Testis (tissue), 3 donors: ENCODE measurements around the gene IFFO2. TPM values are rescaled to one million over a fixed set of nuclear protein-coding genes. Genes with fewer than 3 reads are reported as not detected.

Experiments
- DNase-seq: peaks from one replicate; pipeline ENCODE4 v3.0.0-alpha.2; 2019
- H3K27ac ChIP-seq, 2 donors: fragments of 200-600 bp; sonication (generic); one replicate each; pipeline ENCODE4 v1.5.1; 2019
- H3K27me3 ChIP-seq: fragments of 200-600 bp; sonication (generic); one replicate; pipeline ENCODE4 v1.5.1; 2019
- H3K36me3 ChIP-seq: fragments of 200-600 bp; sonication (generic); one replicate; pipeline ENCODE4 v1.5.1; 2017; ENCODE audit warnings: low read depth; ENCODE audit errors: missing control alignments
- H3K4me1 ChIP-seq: fragments of 200-600 bp; sonication (generic); one replicate; pipeline ENCODE4 v1.5.1; 2019
- H3K4me3 ChIP-seq, 2 donors: fragments of 200-600 bp; sonication (generic); one replicate each; pipeline ENCODE4 v1.5.1; 2017 to 2019
- H3K9me3 ChIP-seq: fragments of 200-600 bp; sonication (generic); one replicate; pipeline ENCODE4 v1.5.1; 2017
- CTCF ChIP-seq, 3 experiments: fragments of 450-650 bp in 2 of 3; fragments of 200-600 bp in 1 of 3; sonication (generic) in 1 of 3; IDR thresholded peaks; one replicate each; pipeline ENCODE4 v1.5.1; 2016 to 2019; ENCODE audit warnings: antibody characterized with exemption in 3 of 3, mild to moderate bottlenecking in 2 of 3, moderate library complexity in 1 of 3
- POLR2A ChIP-seq: fragments of 450-650 bp; IDR thresholded peaks from one replicate; pipeline ENCODE4 v1.6.1; 2017; ENCODE audit warnings: antibody characterized with exemption, mild to moderate bottlenecking, moderate library complexity
- WGBS, 2 donors: methylation state at CpG; one replicate each; pipeline ENCODE4 v1.1.5; 2018; 5-methylcytosine and 5-hydroxymethylcytosine counted together
- intact Hi-C: fragments of 100-400 bp; cut with DNase I; formaldehyde crosslinking; loops from one replicate; pipeline ENCODE4 v1.15.1; 2023; ENCODE audit warnings: low total_unique reads
- polyA plus RNA-seq: library from polyadenylated mRNA; stranded (reverse); fragments of 350-450 nt; fragmentation: Illumina TruSeq; extraction: RNeasy Lipid Tissue Mini Kit (QIAGEN cat#74804); gene quantifications from one replicate; pipeline ENCODE4 v1.2.3, GENCODE V29; 2014; ENCODE audit warnings: low read depth, low replicate concordance; ENCODE audit not compliant: insufficient read depth
- total RNA-seq, 2 donors: library from RNA; depleted of rRNA; stranded (reverse); fragments of >200 nt; gene quantifications; one replicate each; pipeline ENCODE4 v1.2.3, GENCODE V29; 2016

The IFFO2 gene
- total and polyA plus RNA-seq, 3 donors from 2014 or later: 5.0 to 8.5 (median 5.6) TPM

- TF ChIP-seq POLR2A (no peak), CTCF (IDR thresholded peaks at IDR 0.05) (no peak)
- Histone ChIP-seq H3K36me3 (no peaks in the 10 kb centered on the region), H3K27me3 (no peaks in the 10 kb centered on the region), H3K9me3 (no peaks in the 10 kb centered on the region), H3K4me1 (peaks cover 8% of the 10 kb centered on the region), H3K27ac (no peak overlapping the region), H3K4me3 (no peak overlapping the region)
- DNase-seq: no peak
- intact Hi-C loops: no loop called here
- 93 to 94% methylated on average over 4 of the region's 4 CpGs for WGBS, 2 donors
Measured at GRCh38 chr1:18960409-18960808, 3.9 kb upstream of the IFFO2 start.

DNA sequence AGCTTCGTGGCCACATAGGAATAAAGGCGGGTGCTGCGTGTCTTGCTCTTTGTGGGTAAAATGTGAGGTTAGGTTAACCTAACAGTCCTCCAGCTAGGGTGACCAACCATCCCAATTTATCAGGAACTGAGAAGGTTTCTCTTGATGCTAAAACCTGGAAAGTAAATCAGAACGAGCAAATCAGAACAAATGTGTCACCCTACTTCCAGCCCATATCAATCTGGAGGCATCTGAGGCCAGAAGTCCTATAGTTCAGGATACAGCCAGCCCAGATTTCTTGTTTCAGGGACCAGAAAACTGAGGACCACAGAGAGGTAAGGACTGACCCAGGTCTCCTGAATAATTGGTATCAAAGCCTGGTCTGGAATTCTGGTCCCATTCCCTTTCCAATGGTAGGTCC lies 3.1 kb upstream of the IFFO2 start:
- Histone ChIP-seq H3K4me1 (peaks cover 16% of the 10 kb centered on the region), H3K36me3 (no peaks in the 10 kb centered on the region), H3K27ac (no peak overlapping the region), H3K4me3 (no peak overlapping the region), H3K9me3 (no peaks in the 10 kb centered on the region), H3K27me3 (no peaks in the 10 kb centered on the region)
- 72 to 76% methylated on average over 4 of the region's 4 CpGs for WGBS, 2 donors
- intact Hi-C loops: no loop called here
- TF ChIP-seq POLR2A: no peak
- no peak for TF ChIP-seq CTCF (IDR thresholded peaks at IDR 0.05)
- DNase-seq: no peak

DNA sequence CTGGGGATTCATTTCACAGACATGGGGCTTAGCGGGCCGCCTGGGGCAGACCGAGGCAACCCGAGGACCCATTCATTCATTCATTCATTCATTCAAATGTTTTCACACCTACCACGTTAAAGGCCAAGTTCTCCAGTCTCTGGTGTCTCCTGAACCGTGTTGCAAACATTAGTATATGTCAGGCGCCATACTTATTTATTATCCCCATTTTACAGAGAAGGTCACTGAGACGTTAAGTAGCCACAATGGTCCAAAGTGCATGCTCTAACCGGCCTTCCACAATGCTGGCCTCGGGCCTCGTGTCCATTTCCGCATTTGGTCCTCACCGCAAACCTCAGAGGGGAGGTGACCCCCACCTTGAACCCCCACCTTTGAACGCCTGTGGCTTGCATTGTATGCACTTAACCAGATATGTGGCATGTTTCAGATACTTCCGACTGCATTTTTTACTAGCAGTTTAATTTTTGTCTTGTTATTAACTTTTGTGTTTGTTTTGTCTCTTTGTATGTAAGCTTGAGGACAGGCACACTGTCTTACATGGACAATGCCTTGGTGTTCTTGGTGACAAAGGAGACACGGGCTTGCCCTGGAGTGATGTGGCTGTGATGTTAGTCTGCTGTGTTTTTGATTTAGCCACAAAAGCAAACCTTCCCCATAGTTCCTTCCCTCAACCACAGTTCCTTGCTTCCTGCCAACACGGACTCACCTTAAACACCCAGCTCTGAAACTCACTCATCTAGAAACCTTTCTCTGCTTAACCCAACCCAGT lies 1.2 kb upstream of the IFFO2 start:
- no peak for DNase-seq
- WGBS, 2 donors: 45 to 62% methylated on average over 17 of the region's 17 CpGs
- Histone ChIP-seq H3K4me1 (peaks cover 21% of the 10 kb centered on the region), H3K9me3 (no peaks in the 10 kb centered on the region), H3K4me3 (peak overlapping the region in 1 of 2 donors; percentile 72), H3K27me3 (no peaks in the 10 kb centered on the region), H3K27ac (no peak overlapping the region), H3K36me3 (no peaks in the 10 kb centered on the region)
- TF ChIP-seq POLR2A: no peak
- intact Hi-C loops: no loop called here

GRCh38 chr1:18957136-18957521 lies 653 bp upstream of the IFFO2 start:
- no peaks in the 10 kb centered on the region for H3K36me3 ChIP-seq
- H3K9me3 ChIP-seq: no peaks in the 10 kb centered on the region
- H3K4me1 ChIP-seq: peaks cover 21% of the 10 kb centered on the region
- no peaks in the 10 kb centered on the region for H3K27me3 ChIP-seq
- peak overlapping the region; percentile 72 to 78 for H3K4me3 ChIP-seq
- DNase-seq: peak; percentile 23
- H3K27ac ChIP-seq: no peak overlapping the region
- WGBS, 2 donors: 6 to 14% methylated on average over 1 to 18 of the region's 27 CpGs
- TF ChIP-seq POLR2A (no peak), CTCF (IDR thresholded peaks at IDR 0.05) (no peak)
- intact Hi-C loops: no loop called here

GRCh38 chr1:18955441-18956192 lies 859 bp downstream of the IFFO2 start:
- intact Hi-C loops: no loop called here
- peak; percentile 42 for DNase-seq

More at GRCh38 chr1:18955441-18956192, 859 bp downstream of the IFFO2 start:
- Histone ChIP-seq H3K4me1 (peaks cover 25% of the 10 kb centered on the region), H3K27me3 (no peaks in the 10 kb centered on the region), H3K27ac (no peak overlapping the region), H3K36me3 (no peaks in the 10 kb centered on the region), H3K9me3 (no peaks in the 10 kb centered on the region), H3K4me3 (peak overlapping the region; percentile 62 to 78)
- WGBS, 2 donors: 3 to 5% methylated on average over 4 to 37 of the region's 90 CpGs
- no peak for TF ChIP-seq POLR2A
- no peak for TF ChIP-seq CTCF (IDR thresholded peaks at IDR 0.05)
